HG03354 (cell line): ENCODE results near the gene LRMDA.
"Not testable (repeated sequence)": the region's sequence is repeated elsewhere in the genome, so short reads cannot be mapped to it uniquely, and the experiment has no call there.

Source experiments
- ATAC-seq: cut with Tn5 transposase; IDR thresholded peaks from one replicate; pipeline ENCODE4 v1.9.1; 2021; ENCODE audit warnings: mild to moderate bottlenecking; ENCODE audit not compliant: unreplicated experiment, poor library complexity, severe bottlenecking

LRMDA gene

DNA sequence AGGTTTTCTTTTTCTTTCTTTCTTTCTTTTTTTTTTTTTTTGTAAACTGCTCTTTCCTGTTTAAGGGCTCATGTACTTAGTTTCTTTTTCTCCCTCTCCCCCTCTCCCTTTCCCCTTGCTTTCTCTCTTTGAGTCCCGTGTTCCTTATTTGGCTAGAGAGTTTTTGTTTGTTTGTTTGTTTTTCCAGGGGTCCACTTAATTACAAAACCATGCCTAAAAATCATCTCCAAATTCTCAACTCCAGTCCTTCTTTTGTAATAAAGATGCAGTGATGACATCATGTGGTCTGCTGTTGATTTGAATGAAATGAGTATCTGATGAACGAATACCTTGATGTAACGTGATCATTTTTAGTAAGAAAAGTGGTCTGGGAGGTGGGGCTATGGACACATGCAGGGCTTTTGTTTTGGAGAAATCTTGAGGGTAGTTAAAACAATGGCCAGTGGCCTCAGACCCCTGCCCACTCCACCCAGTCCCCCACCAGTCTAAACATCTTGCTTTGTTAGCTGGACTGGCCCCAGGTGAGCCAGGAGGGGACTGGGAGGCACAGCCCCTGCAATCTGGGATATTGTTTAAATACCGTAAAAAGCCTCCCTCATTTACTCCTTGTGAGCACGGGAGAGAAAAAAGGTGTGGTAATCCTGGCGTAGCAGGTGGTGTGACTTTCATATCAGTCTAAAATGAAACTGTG is 165.7 kb downstream of the LRMDA start:
- no peak for ATAC-seq

GRCh38 chr10:75597773-75598440 is 166.5 kb downstream of the LRMDA start:
- no peak for ATAC-seq

- ATAC-seq: no peak
Measured at GRCh38 chr10:75598998-75599397, 167.6 kb downstream of the LRMDA start.

GRCh38 chr10:75599875-75600648 is 168.6 kb downstream of the LRMDA start:
- ATAC-seq: no peak

GRCh38 chr10:75600833-75601232 is 169.4 kb downstream of the LRMDA start:
- no peak for ATAC-seq

GRCh38 chr10:75602341-75602740 is 170.9 kb downstream of the LRMDA start:
- ATAC-seq: no peak

GRCh38 chr10:75605096-75605495 is 173.7 kb downstream of the LRMDA start:
- no peak for ATAC-seq

DNA sequence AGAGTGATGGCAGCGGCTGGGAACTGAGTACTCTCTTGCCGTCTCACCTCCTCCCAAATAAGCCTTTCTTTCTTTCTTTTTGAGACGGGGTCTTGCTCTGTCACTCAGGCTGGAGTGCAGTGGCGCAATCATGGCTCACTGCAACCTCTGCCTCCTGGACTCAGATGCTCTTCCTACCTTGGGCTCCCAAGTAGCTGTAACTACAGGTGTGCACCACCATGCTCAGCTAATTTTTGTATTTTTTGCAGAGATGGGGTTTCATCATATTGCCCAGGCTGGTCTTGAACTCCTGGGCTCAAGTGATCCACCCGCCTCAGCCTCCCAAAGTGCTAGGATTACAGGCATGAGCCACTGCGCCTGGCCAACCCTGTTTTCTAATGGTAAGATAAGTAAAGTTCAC is 174.4 kb downstream of the LRMDA start:
- ATAC-seq: not testable (repeated sequence)

DNA sequence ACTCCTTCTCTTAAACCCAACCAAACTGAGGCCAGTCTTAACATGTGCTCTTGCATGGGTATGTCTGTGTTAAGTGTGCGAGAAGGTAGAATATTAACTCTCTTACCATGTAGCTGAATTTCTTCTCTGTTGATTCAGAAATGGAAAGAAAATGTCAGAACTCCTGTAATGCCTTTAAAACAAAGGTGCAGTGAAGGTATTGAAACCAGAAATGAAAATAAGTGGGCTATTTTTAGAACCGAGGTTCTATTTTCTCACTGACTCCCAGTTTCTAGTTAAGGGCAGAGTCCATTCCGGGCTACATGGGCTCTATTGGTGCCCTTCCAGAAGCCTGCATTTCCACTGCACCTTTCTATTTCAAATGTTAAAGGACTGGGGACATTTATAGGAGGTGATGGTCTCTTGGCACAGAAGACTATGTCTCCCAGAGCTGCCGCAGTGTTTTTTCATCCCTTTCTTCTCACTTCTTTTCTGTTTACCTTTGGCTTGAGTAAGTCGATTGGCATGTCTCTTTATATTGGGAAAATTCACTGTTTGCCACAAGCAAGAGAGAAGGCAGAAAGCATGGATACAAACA is 174.9 kb downstream of the LRMDA start:
- ATAC-seq: peak; percentile 79

GRCh38 chr10:75607576-75607975 is 176.2 kb downstream of the LRMDA start:
- no peak for ATAC-seq

- ATAC-seq: no peak
Measured at GRCh38 chr10:75610183-75610582, 178.8 kb downstream of the LRMDA start.

GRCh38 chr10:75611172-75611992 is 180.0 kb downstream of the LRMDA start:
- peak; percentile 47 for ATAC-seq

GRCh38 chr10:75611993-75612372 is 180.6 kb downstream of the LRMDA start:
- ATAC-seq: peak; percentile 29

GRCh38 chr10:75612904-75613684 is 181.7 kb downstream of the LRMDA start:
- ATAC-seq: peak; percentile 13

DNA sequence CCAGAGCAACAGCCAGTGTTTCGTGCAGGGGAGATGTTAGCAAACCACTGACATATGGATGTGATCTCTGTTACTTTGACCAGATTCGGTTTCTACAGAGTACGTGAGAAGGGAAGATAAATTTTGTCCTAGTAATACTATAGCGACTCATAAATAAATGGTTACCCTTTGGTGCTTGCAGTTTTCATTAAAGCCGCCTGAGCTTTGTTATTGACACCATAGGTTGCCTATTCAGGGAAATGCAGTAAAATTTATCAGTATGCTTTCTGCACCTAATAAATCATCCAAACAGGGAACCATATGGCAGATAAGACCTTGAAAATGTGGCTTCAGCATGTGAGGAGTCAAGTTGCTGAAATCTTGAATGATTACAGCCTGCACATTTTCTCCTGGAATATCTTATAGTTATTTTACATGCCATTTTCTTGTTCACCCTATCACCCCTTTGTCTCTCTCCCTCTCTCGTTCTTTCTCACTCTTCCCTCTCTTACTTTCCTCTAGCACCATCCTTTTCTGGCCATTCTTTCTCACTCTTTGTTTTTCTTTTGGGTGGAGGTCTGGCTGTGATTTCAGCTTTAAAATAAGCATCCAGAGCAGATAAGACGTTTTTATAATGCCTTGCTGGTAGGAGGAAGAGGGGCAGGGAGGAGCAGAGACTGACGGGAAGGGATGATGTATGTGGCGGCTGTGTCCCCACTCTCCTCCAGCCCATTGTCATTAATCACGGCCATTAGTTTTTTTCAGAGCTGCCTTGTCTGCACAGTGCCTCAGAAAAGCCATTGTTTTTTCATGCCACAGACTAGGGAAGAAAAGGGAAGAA is 182.5 kb downstream of the LRMDA start:
- ATAC-seq: peak; percentile 68

GRCh38 chr10:75616076-75616475 is 184.7 kb downstream of the LRMDA start:
- ATAC-seq: no peak

- no peak for ATAC-seq
Measured at GRCh38 chr10:75616874-75617478, 185.6 kb downstream of the LRMDA start.
